GM21381 (cell line): ENCODE measurements around the gene LPCAT2.
"Not testable (repeated sequence)": the region's sequence is repeated elsewhere in the genome, so short reads cannot be mapped to it uniquely, and the experiment has no call there.

Experiments used
- ATAC-seq: cut with Tn5 transposase; IDR thresholded peaks from one replicate; pipeline ENCODE4 v1.9.1; 2021; ENCODE audit warnings: mild to moderate bottlenecking, moderate library complexity; ENCODE audit not compliant: unreplicated experiment

LPCAT2 gene

DNA sequence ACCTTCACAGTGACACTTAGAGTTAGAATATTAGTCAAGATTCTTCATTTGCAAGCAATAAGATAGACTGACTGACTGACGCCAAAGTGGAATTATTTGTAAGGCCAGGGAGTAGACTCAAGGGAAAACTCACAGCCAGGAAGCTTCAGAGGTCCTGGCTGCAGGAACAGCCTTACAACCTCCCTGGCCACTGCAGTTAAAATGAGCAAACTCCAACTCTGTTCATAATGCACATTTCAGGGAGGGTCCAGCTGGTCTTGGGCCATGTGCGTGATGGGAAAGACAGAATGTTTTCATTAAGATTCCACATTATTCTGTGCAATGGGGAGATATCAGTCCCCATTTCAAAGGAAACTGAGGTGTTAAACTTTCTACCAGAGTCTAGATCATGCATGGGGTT lies 67.5 kb downstream of the LPCAT2 start:
- no peak for ATAC-seq

DNA sequence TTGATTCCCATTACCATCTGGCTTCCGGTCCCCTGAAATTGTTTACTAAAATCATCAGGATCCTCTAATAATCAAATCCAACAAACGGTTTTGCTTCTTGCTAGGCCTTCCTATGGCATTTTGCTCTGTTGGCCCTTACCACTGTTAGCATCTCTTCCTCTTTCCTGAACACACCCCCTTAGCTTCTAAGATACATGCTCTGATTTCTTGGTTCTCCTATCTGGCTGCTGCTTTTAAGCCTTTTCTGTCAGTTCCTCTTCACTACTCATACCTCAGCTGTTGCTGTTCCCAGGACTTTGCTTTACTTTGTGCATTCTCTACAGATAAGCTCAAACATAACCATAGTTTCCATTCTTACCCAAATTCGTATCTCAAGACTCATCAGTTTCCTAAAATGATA lies 69.0 kb downstream of the LPCAT2 start:
- no peak for ATAC-seq

DNA sequence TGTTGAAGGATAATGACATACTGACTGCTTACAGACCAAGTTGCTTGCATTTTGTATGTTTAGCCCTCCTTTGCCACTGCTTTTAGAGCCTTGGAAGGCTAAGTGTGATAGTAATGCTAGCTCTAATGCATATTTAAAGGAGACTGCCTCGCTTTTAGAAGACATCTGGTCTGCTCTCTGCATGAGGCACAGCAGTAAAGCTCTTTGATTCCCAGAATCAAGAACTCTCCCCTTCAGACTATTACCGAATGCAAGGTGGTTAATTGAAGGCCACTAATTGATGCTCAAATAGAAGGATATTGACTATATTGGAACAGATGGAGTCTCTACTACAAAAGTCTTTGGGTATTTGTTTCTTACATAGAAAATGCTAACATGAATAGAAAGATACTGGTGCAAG lies 76.8 kb downstream of the LPCAT2 start:
- no peak for ATAC-seq

DNA sequence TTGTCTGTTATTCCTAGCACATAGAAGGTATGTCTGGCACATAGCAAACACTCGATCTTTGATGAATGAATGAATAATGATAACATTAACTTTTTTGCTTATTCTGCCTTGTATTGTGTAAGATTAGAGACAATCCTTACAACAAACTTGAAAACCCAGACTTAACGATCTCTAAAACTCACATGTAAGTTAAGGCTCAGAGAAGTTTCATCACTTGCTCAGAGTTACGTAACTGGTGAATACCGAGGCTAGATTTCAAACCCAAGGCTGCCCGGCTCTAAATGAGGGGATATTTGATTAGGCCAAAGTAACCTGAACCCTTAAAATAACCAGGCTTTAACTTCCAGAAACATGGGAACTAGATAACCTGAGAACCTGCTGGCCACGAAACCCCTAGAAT lies 79.9 kb downstream of the LPCAT2 start:
- ATAC-seq, result no peak

DNA sequence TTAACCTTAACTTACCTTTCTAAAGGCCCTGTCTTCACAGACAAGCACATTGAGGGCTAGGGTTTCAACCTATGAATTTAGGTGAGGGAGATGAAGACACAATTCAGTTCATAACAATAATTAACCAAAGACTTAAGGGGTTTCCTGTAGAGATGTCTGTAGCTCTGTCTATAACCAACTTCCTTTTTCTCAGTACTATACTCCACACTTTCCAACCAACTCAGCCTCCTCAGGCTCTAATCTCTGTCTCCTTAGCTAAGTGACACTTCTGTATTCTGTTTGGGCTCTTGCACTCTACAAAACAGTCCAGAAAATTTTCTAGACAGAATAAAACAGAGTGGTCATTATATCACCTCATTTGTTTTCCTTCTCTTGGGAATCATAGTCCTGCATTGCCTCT lies 83.4 kb downstream of the LPCAT2 start:
- ATAC-seq, result no peak

DNA sequence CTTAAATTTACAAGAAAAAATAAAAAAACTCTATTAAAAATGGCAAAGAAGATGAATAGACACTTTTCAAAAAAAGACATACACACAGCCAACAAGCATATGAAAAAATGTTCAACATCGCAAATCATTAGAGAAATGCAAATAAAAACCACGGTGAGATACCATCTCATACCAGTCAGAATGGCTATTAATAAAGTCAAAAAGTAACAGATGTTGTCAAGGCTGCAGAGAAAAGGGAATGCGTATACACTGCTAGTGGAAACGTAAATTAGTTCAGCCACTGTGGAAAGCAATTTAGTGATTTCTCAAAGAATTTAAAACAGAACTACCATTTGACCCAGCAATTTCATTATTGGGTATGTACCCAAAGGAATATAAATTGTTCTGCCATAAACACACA lies 89.1 kb downstream of the LPCAT2 start:
- ATAC-seq, result no peak

DNA sequence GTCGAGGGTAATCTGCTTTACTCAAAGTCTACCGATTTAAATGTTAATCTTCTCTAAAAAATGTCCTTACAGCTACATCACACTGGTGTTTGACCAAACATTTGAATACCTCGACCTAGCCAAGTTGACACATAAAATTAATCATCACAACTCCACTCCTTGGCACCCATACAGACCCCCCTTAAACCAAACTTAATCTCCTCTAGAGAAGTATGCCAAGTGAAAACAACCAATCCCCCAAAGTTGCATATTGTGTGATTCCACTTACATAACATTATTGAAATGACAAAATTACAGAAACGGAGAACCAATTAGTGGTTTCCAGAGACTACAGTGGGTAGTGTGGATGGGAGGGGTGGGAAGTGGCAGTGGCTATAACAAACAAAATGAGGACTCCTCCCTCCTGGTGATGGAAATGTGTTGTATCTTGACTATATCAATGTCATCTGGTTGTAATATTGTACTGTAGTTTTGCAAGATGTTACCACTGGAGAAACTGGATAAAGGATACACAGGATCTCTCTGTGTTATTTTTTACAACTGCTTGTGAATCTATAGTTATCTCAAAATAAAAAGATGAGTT lies 97.0 kb downstream of the LPCAT2 start:
- ATAC-seq, result no peak

DNA sequence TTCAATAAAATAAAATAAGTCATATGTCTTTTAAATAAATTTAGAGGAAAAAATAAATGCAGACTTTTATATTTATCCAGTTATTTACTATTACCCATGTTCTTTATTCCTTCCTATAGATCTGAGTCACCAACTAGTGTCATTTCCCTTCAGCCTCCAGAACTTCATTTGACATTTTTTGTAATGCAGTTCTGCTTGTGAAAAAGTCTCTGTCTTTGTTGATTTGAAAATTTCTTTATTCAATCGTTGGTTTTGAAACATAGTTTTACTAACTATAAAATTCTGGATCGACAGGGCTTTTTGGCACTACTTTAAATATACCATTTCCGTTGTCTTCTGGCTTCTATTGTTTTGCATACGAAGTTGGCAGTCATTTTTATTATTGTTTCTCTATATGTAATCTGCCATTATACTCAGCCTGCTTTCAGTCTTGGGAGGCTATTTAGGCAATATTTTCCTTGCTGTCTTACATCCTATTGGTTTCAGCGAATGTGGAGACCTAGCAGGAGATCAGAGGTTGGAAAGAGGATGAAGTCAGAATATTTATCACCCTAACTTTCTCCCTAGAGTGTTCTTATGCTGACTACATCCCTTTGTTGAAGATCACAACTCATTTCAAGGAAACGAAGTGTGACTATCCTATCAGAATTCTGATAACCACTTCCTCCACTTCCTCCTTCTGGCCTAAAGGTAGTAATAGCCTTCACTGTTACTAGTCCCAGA lies 104.9 kb downstream of the LPCAT2 start:
- ATAC-seq, result no peak

DNA sequence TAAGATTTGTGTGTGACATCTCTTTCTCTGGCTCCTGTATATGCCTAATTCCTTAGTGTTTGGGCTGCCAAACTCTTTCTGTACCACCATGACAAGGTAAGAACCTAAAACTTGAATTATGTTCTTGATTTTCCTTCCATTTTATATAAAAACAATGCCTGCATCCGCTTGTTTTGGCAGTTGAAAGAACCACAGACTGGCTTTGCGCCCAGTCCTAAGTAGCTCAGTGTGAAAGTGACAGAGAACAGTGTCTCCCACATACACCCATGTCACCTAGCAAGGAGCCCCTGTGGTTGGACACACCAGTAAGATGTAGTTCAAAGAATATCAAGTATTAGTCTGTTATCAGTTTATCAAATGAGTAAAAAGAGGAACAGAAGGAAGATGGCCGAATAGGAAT lies 106.2 kb downstream of the LPCAT2 start:
- ATAC-seq, result no peak

DNA sequence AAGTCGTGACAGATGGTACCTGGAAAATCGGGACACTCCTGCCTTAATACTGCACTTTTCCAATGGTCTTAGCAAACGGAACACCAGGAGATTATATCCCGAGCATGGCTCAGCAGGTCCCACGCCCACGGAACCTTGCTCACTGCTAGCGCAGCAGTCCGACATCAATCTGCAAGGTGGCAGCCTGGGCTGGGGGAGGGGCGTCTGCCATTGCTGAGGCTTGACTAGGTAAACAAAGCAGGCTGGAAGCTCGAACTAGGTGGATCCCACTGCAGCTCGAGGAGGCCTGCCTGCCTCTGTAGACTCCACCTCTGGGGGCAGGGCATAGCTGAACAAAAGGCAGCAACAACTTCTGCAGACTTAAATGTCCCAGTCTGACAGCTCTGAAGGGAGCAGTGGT lies 106.8 kb downstream of the LPCAT2 start:
- not testable (repeated sequence) for ATAC-seq

DNA sequence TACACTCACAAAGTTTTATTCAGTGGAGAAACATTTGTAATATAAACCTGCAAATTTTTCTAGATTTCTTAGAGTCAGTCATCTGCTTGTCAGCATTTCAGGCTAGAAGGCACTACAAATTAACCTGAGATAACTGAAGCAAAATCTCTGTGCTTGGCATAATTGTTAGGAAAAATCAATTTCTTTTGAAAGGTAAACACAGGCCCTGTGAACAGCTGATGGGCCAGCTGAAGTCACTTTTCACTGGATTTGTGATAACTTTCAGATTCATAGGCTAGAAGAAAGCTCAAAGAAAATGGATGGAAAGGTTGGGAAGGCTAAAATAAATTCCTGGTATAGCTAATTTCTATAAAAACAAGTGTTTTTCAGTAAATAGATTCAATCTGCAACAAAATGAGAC lies 112.9 kb downstream of the LPCAT2 start:
- no peak for ATAC-seq

DNA sequence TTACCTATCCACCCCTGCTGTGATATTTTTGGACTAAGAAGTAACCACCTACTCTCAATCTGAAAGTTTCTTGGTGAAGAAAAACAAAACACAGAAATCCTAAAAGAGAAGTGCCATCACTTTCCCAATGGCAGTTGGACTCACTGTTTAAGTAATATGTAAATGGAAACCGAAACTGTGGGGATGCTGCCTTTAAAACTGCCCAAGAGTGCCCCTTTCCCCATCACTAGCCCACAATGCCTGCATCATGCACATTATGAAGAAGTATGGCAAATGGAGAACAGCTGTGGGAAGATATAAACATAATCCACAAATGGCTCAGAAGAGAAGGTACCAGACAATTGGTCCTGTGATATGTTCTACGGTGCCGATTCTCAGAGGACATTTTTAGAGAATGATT lies 113.4 kb downstream of the LPCAT2 start:
- no peak for ATAC-seq

DNA sequence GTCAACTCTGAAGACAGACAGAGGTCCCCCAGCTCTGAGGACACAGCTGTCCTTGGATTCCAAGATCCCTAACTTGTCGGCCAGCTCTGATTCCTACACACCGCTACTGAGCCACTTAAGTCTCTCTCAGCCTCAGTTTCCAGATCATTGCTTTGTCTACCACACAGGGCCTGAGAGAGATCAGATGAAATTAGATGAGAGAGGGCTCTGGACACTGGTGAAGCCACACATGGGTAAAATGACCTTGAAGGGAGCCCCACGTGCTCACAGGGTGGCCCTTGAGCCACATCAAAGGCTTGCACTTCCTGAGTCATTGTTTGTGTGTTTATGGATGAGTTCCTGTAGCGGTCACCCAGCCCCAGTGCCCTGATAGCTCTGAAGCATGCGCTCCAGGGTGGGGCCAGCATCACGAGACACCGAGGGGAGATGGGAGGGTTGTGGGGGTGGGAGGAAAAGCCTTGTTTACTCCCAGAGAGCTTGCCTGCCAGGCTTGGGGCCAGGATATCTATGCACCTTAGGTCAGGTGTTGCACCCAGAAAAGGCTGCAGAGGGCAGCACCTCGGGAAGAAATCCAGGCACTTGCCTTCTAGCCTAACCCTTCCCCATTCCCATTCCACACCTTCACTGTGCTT lies 114.2 kb downstream of the LPCAT2 start:
- no peak for ATAC-seq

DNA sequence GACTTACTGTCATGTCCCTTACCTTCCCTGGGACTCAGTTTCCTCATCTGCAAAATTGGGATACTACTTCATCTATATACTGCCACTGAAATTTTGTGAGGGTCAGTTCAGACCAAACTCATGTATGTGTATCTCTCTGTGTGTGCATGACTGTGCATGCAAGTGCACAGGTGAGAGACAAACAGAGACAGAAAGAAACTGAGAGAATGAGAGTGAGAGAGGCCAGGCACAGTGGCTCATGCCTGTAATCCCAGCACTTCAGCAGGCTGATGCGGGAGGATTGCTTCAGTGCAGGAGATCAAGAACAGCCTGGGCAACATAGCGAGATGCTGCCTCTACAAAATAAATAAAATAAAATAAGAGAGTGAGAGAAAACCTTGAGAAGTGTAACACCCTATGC lies 114.8 kb downstream of the LPCAT2 start:
- ATAC-seq, result no peak

DNA sequence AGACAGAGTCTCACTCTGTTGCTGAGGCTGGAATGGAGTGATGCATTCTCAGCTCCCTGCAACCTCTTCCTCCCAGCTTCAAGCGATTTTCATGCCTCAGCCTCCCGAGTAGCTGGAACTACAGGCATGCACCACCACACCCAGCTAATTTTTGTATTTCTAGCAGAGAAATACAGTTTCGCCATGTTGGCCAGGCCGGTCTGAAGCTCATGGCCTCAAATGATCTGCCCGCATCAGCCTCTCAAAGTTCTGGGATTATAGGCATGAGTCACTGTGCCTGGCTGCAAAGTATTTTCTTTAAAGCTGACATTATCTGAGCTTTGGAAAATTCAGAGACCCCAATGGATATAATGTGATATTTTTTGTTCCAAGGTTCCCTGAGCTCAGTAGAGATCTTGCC lies 115.8 kb downstream of the LPCAT2 start:
- ATAC-seq, result no peak

DNA sequence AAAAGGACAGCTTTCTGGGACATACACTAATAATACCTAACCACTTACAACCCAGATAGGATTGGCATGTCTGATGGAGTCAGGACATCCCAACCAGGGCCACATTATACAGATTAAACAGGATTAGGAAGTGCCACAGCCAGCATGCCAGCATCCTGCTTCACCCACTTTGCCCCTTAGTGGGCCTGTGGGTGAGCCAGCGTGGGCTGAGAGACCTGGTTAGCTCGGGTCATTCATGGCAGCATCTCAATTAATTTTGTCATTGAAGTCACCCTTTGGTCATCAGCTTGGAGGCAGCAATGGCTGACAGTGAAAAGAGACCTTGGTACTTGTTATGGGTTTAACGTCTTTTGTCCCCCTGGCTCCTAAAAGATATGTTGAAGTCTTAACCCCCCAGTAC lies 117.0 kb downstream of the LPCAT2 start:
- no peak for ATAC-seq

DNA sequence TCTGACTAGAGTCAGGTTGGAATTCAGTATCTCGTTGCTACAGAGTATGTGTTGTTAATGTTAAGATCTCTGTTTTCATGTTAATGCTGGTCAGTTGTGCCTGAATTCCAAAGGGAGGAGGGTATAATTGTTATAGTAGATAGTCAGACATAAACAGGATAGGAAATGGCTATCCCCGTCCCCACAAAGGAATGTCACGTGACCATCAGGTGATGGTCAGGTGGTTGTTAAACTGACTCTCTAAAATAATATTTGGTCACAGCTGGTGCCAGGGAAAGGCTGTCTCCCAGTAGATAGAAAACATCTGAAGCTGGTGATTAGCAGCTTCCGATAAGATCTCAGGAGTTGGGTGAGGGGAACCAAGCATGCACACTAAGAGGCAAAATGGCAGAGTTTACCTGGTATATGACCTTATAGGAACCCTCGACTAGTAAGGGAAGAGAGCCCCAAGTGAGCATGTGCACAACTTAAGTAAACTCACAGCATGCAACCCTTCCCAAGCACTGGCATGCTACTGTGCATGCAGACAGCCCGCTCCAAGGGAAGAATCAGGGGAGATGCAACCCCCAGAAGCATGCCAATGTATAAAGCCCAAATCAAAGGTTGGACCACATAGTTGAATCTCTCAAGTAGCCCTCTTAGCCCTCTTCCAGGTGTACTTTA lies 119.6 kb downstream of the LPCAT2 start:
- no peak for ATAC-seq

DNA sequence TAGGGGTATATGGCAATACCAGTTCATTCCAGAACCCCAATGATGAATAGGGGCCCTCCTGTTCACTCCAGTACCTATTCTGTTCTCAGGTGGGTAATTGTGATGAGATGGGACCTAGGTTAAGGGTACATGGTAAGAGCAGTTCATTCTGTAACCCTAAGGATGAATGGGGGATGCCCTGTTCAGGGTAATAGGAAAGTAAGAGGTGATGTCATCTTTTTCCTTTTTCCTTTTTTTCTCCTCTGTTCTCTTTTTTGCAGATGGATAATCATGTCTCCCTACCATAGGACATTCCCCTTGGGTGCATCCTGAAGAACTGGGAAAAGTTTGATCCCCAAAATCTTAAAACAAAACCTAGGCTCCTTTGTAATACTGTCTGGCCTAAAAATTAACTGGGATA lies 121.9 kb downstream of the LPCAT2 start:
- no peak for ATAC-seq

DNA sequence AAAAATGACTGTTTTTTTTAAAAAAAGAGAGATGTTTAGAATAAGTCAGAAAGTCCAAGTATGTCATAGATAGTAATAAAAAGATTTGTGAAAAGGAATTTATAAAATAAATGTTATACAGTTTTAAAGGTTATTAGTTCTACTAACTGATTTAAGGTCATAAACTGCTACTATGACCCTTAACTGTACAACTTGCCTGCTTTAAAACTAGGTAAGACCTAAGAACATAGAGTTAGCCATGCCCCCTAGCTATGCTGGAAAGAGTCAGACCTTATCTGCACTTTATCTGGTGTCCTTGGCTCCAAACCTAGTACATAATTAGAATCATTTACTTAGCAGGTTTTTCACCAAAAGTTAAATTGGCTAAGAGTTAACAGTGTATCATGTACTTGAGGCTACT lies 123.4 kb downstream of the LPCAT2 start:
- no peak for ATAC-seq

DNA sequence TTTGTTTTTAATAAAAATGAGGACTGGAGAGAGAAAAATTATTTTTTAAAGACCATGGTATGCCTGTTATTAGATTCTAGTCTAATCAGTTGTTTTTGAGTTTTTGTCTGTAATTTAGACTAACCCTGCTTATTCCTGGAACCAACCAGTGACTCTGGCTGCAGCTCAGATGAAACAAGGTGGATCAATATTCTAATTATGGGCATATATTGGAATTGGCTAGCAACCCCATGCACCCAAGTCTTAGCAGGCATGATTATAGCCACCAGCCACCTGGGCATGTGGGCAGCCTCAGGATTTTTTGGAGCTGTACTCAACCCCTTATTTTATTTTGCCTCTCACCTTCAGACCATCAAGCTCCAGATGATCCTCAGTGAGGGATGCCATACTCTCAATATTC lies 125.3 kb downstream of the LPCAT2 start:
- no peak for ATAC-seq
